OCI-LY3 (cell line): Measurements from ENCODE around the gene DTD1.

Source experiments
- H2AFZ ChIP-seq: fragments of 200-600, 300-600 bp; shearing (Covaris generic); 2 replicates; pipeline ENCODE4 v1.6.0; 2014; ENCODE audit warnings: antibody characterized with exemption, low read depth, low read length
- H3K27ac ChIP-seq: fragments of 200-600, 300-600 bp; sonication (generic); 2 replicates; pipeline ENCODE4 v1.5.1; 2014; ENCODE audit warnings: mild to moderate bottlenecking, low read length, moderate library complexity, mixed read lengths
- H3K27me3 ChIP-seq: fragments of 200-600, 300-600 bp; sonication (generic); 2 replicates; pipeline ENCODE4 v1.6.1; 2014; ENCODE audit warnings: low read depth, low read length, mixed read lengths
- H3K36me3 ChIP-seq: fragments of 200-600, 300-600 bp; sonication (generic); replicated peaks from 2 replicates; pipeline ENCODE3; 2014; ENCODE audit warnings: low read depth, low read length, mixed read lengths
- H3K4me1 ChIP-seq: fragments of 300-600, 200-600 bp; sonication (generic); 2 replicates; pipeline ENCODE4 v1.6.1; 2014; ENCODE audit warnings: low read length, mixed read lengths
- H3K4me2 ChIP-seq: fragments of 200-600, 300-600 bp; sonication (generic); 2 replicates; pipeline ENCODE4 v1.6.1; 2014; ENCODE audit warnings: low read length, mixed read lengths
- H3K4me3 ChIP-seq: fragments of 300-600, 200-600 bp; sonication (generic); 2 replicates; pipeline ENCODE4 v1.5.1; 2014; ENCODE audit warnings: antibody characterized with exemption, mild to moderate bottlenecking, low read length, moderate library complexity
- H3K79me2 ChIP-seq: fragments of 300-600, 200-600 bp; shearing (Covaris generic); 2 replicates; pipeline ENCODE4 v1.6.1; 2014; ENCODE audit warnings: mild to moderate bottlenecking, low read length, mixed read lengths
- H3K9ac ChIP-seq: fragments of 300-600, 200-600 bp; shearing (Covaris generic); 2 replicates; pipeline ENCODE4 v1.6.0; 2014; ENCODE audit warnings: mild to moderate bottlenecking, low read length, moderate library complexity
- H3K9me3 ChIP-seq: fragments of 200-600, 300-600 bp; shearing (Covaris generic); 2 replicates; pipeline ENCODE4 v1.6.1; 2014; ENCODE audit warnings: low read length, mixed read lengths; ENCODE audit not compliant: insufficient read depth
- H4K20me1 ChIP-seq: fragments of 200-600, 300-600 bp; sonication (generic); 2 replicates; pipeline ENCODE4 v1.6.1; 2016; ENCODE audit warnings: low read length, mixed read lengths; ENCODE audit not compliant: insufficient read depth
- CTCF ChIP-seq: fragments of 200-600, 300-600 bp; sonication (generic); IDR thresholded peaks from 2 replicates; pipeline ENCODE4 v1.5.1; 2014; ENCODE audit warnings: antibody characterized with exemption, low read length, low read depth
- EZH2phosphoT487 ChIP-seq: fragments of 200-600 bp; shearing (Covaris generic); IDR thresholded peaks from 2 replicates; pipeline ENCODE4 v1.6.1; 2018; ENCODE audit warnings: antibody characterized with exemption, mixed run types, low read depth

DTD1 gene

GRCh38 chr20:18767676-18768075 is 179.8 kb downstream of the DTD1 start:
- H3K79me2 ChIP-seq, result no peaks in the 10 kb centered on the region
- H3K4me3 ChIP-seq, result no peak overlapping the region
- H3K9ac ChIP-seq, result no peak overlapping the region
- no peaks in the 10 kb centered on the region for H3K9me3 ChIP-seq
- no peak overlapping the region for H2AFZ ChIP-seq
- no peaks in the 10 kb centered on the region for H4K20me1 ChIP-seq
- no peak for TF ChIP-seq CTCF
- TF ChIP-seq EZH2phosphoT487, result no peak
- no peak overlapping the region for H3K4me2 ChIP-seq
- no peak overlapping the region for H3K27ac ChIP-seq
- H3K36me3 ChIP-seq, result peaks cover 3% of the 10 kb centered on the region
- no peaks in the 10 kb centered on the region for H3K4me1 ChIP-seq
- H3K27me3 ChIP-seq, result no peaks in the 10 kb centered on the region

GRCh38 chr20:18773566-18773965 is 185.7 kb downstream of the DTD1 start:
- TF ChIP-seq CTCF (no peak), EZH2phosphoT487 (no peak)
- no peaks in the 10 kb centered on the region for H3K27me3 ChIP-seq
- no peaks in the 10 kb centered on the region for H3K4me1 ChIP-seq

GRCh38 chr20:18774207-18774606 is 186.4 kb downstream of the DTD1 start:
- no peak for TF ChIP-seq CTCF
- no peak for TF ChIP-seq EZH2phosphoT487
- H3K4me2 ChIP-seq, result no peak overlapping the region
- H3K27me3 ChIP-seq, result no peaks in the 10 kb centered on the region
- no peak overlapping the region for H3K4me3 ChIP-seq
- no peak overlapping the region for H3K27ac ChIP-seq
- no peaks in the 10 kb centered on the region for H3K36me3 ChIP-seq
- H2AFZ ChIP-seq, result no peak overlapping the region
- no peaks in the 10 kb centered on the region for H3K79me2 ChIP-seq
- no peaks in the 10 kb centered on the region for H4K20me1 ChIP-seq
- H3K9ac ChIP-seq, result no peak overlapping the region
- no peaks in the 10 kb centered on the region for H3K9me3 ChIP-seq
- H3K4me1 ChIP-seq, result no peaks in the 10 kb centered on the region

More at GRCh38 chr20:18773566-18773965, 185.7 kb downstream of the DTD1 start:
- Histone ChIP-seq H3K4me3 (no peak overlapping the region), H3K36me3 (no peaks in the 10 kb centered on the region), H3K4me2 (no peak overlapping the region), H3K9me3 (no peaks in the 10 kb centered on the region), H2AFZ (no peak overlapping the region), H3K79me2 (no peaks in the 10 kb centered on the region), H3K27ac (no peak overlapping the region), H3K9ac (no peak overlapping the region), H4K20me1 (no peaks in the 10 kb centered on the region)

- H3K27me3 ChIP-seq, result no peaks in the 10 kb centered on the region
- H3K9me3 ChIP-seq, result no peaks in the 10 kb centered on the region
- no peak for TF ChIP-seq CTCF
- no peak for TF ChIP-seq EZH2phosphoT487
- no peak overlapping the region for H2AFZ ChIP-seq
- no peak overlapping the region for H3K27ac ChIP-seq
- H3K4me3 ChIP-seq, result no peak overlapping the region
- no peaks in the 10 kb centered on the region for H3K4me1 ChIP-seq
- H3K79me2 ChIP-seq, result no peaks in the 10 kb centered on the region
- no peak overlapping the region for H3K4me2 ChIP-seq
- no peaks in the 10 kb centered on the region for H3K36me3 ChIP-seq
- H4K20me1 ChIP-seq, result no peaks in the 10 kb centered on the region
- H3K9ac ChIP-seq, result no peak overlapping the region
Measured at GRCh38 chr20:18775633-18776032, 187.8 kb downstream of the DTD1 start.
